H54 (cell line): ENCODE measurements around the gene RBMS3.
A peak's percentile ranks its signal among the peaks of the same experiment; 100 is the strongest.
"Not testable (repeated sequence)": the region's sequence is repeated elsewhere in the genome, so short reads cannot be mapped to it uniquely, and the experiment has no call there.

Experiments
- DNase-seq: peaks from one replicate; pipeline ENCODE4 v3.0.0; 2011; ENCODE audit warnings: low spot score, mixed read lengths; ENCODE audit not compliant: insufficient read length
- FAIRE-seq: peaks from 3 replicates; lab custom pipeline; 2011; peaks lifted over from hg19 to GRCh38; lab: Jason Lieb, UNC
- POLR2A ChIP-seq: IDR thresholded peaks from 2 replicates; pipeline ENCODE4 v1.6.1; 2011; ENCODE audit warnings: low read depth, mild to moderate bottlenecking, low read length

Gene RBMS3

GRCh38 chr3:29346828-29347227 lies 66.0 kb downstream of the RBMS3 start:
- no peak for TF ChIP-seq POLR2A
- DNase-seq (no peak), FAIRE-seq (peak; percentile 6)

- DNase-seq (no peak), FAIRE-seq (no peak)
- TF ChIP-seq POLR2A = no peak
Measured at GRCh38 chr3:29347412-29347811, 66.5 kb downstream of the RBMS3 start.

GRCh38 chr3:29348316-29348715 lies 67.4 kb downstream of the RBMS3 start:
- no peak for TF ChIP-seq POLR2A
- DNase-seq = no peak
- no peak for FAIRE-seq

GRCh38 chr3:29349049-29349448 lies 68.2 kb downstream of the RBMS3 start:
- no peak for TF ChIP-seq POLR2A
- FAIRE-seq (peak; percentile 61), DNase-seq (no peak)

GRCh38 chr3:29353807-29354206 lies 72.9 kb downstream of the RBMS3 start:
- no peak for TF ChIP-seq POLR2A
- FAIRE-seq = no peak
- DNase-seq = no peak

GRCh38 chr3:29354894-29355293 lies 74.0 kb downstream of the RBMS3 start:
- DNase-seq (no peak), FAIRE-seq (no peak)
- TF ChIP-seq POLR2A = no peak

GRCh38 chr3:29356062-29356461 lies 75.2 kb downstream of the RBMS3 start:
- FAIRE-seq = peak; percentile 38
- no peak for TF ChIP-seq POLR2A
- no peak for DNase-seq

- not testable (repeated sequence) for FAIRE-seq, DNase-seq
Measured at GRCh38 chr3:29360289-29360688, 79.4 kb downstream of the RBMS3 start.

- no peak for TF ChIP-seq POLR2A
- no peak for DNase-seq
- FAIRE-seq = no peak
Measured at GRCh38 chr3:29363110-29363509, 82.2 kb downstream of the RBMS3 start.

GRCh38 chr3:29370021-29370420 lies 89.2 kb downstream of the RBMS3 start:
- DNase-seq (no peak), FAIRE-seq (no peak)
- TF ChIP-seq POLR2A = no peak

- DNase-seq = no peak
- no peak for TF ChIP-seq POLR2A
- FAIRE-seq = peak; percentile 65
Measured at GRCh38 chr3:29370476-29371420, 89.9 kb downstream of the RBMS3 start.

- FAIRE-seq = no peak
- no peak for TF ChIP-seq POLR2A
- no peak for DNase-seq
Measured at GRCh38 chr3:29373131-29373680, 92.3 kb downstream of the RBMS3 start.

- TF ChIP-seq POLR2A = no peak
- DNase-seq = no peak
- FAIRE-seq = no peak
Measured at GRCh38 chr3:29374226-29374625, 93.4 kb downstream of the RBMS3 start.

- TF ChIP-seq POLR2A = no peak
- FAIRE-seq (no peak), DNase-seq (no peak)
Measured at GRCh38 chr3:29379097-29379496, 98.2 kb downstream of the RBMS3 start.

GRCh38 chr3:29381595-29381994 lies 100.7 kb downstream of the RBMS3 start:
- TF ChIP-seq POLR2A = no peak
- FAIRE-seq (no peak), DNase-seq (no peak)
